Measurements from ENCODE around the gene CCDC192.

Gene CCDC192

GRCh38 chr5:127963233-127963632 lies 260.0 kb downstream of the CCDC192 start:
- no peak for DNase-seq

DNA sequence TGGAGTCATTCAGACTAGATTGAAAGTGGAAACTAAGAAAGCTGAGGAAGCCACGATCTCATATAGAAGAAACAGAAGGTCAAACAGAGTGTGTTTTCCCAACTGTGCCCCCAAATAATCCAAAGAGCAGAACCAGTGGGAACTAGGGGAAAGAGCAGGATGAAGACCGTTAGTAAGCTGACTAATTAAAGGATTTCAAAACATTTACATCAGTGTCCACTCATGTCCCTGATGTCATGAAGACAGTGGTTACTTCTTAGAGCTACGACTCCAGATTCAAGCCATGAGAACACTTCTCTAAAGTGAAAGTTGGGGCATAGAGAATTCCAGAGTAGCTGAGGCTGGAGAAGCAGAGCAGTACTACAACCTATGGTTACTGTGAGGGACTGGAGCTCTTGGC lies 260.7 kb downstream of the CCDC192 start:
- DNase-seq: no peak

DNA sequence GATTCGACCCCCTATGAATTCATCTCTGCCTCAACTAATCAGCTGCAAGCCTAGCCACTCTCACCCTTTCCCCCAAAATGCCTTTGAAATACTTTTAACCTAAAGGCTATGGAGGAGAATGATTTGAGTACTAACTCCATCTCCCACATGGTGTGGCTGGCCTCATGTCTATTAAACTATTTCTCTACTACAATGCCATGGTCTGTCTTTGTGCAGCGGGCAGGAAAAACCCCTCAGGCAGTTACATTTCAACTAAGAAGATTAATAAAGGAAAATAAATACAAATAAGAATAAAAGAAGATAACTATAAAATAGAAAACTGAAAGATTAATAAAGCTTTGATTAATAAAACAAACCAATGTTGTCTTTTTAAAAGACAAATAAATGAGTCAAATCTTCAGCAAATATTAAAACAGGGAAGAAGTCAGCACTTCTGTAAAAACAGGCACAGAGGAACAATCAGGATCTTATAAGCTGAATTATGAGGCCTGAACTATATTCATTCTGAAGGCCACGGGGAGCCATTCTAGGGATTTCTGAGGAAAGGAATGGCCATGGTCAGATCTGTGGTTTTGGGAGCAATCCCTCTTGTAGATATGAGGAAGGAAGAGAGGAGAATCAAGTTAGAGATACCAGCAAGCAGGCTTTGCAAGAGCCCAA lies 264.3 kb downstream of the CCDC192 start:
- DNase-seq: no peak

DNA sequence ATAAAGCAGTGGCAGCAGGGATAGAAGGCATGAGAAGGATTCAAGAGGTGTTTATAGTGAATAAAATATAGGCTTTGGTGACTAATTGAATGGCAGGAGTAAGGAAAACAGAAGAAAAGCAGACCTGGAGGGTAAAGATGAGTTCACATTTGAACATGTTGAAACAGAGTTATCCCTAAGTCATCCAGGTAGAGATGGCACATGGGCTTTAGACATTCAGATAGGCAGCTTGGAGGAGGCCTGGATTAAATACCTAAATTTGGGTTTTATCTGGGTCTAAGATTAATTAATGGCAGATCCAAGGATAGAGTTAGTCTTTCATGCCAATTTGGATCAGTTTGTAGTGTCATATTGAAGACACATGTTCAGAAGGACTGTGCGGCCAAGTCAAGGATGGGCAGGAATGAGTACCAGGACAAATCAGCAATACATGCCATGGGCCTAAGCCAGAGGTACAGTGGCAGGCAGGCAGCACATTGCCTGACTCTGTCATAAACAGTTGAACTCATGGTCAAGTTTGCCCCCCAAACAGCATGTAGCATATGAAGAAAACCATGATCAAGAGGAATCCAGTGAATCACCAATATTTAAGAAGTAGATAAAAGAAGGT lies 264.9 kb downstream of the CCDC192 start:
- no peak for DNase-seq

DNA sequence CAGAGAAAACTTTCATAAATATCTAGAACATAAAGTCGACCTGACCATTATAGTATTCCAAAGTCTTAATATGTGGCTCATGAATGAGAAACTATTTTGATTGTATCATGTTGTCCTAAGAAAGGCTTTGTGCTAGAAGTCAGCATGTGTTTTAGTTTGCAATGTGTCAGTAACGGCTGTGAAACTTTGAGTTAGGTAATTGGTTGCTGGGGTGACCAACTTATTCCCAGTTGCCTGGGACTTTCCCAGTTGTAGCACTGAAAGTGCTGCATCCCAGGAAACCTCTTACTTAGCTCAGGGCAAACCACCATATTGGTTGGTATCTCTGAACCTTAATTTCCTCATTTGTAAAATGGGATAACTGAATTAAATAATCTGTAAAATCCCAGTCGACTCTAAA lies 265.8 kb downstream of the CCDC192 start:
- DNase-seq: no peak

DNA sequence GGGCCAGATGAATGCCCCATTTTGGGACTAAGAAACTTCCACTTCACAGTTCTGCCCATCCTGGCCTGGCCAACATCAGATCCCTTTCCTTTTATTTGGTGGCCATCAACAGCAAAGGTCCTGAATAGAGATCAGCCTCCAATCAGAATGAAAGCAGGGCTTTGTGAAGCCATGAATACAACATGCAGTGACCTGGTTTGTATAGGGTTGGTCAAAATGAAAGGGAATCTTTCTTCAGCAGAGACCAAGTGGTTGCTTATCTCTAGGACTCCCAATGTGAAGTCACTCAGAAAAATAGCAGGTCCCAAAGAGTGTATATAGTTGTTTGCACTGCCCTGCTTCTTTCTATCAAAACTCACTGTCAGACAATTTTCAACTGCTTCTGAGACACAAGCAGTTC lies 266.5 kb downstream of the CCDC192 start:
- no peak for DNase-seq

- DNase-seq: no peak
These were observed 266.9 kb downstream of the CCDC192 start for GRCh38 chr5:127970081-127970480.

DNA sequence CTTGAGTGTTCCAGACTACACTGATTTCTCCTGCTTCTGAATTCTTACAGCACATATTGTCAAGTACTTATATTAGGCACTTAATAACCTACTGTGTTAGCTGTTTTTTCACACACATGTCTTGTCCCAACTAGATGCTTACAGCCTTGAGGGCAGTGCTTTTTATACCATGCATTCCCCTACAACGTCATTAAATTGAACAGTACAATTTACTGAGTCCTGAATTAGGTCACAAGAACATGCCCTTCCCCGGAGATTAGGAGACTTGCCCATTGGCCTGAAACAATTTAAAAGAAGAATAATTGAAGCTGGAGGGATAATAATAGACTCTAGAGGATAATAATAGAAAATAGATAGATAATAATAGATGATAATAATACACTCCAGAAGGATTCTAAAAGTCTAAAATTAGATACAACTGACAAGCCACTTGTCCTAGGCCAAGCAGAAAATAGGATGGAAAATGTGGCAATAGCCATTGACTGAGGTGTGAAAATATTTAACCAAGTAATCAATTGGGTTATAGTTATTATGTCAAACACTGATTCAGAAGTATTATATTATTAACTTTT lies 267.7 kb downstream of the CCDC192 start:
- DNase-seq: no peak

GRCh38 chr5:127975961-127976360 lies 272.8 kb downstream of the CCDC192 start:
- DNase-seq: no peak

DNA sequence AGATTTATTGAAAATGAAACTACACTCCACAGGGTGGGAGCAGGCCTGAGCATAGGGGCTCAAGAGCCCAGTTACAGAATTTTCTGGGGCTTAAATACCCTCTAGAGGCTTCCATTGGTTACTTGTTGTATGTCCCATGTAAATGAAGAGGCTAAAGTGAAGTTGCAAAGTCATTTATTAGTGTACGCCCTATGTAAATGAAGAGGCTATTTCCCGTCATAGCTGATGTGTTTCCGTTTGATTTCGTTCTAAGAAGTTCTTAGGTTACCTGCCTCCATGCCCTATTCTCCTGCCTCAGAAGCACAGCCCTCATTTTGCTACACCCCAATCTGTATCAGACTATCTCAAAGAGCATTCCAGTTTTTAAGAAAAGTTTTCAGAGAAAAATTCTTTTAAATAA lies 273.3 kb downstream of the CCDC192 start:
- DNase-seq: no peak

DNA sequence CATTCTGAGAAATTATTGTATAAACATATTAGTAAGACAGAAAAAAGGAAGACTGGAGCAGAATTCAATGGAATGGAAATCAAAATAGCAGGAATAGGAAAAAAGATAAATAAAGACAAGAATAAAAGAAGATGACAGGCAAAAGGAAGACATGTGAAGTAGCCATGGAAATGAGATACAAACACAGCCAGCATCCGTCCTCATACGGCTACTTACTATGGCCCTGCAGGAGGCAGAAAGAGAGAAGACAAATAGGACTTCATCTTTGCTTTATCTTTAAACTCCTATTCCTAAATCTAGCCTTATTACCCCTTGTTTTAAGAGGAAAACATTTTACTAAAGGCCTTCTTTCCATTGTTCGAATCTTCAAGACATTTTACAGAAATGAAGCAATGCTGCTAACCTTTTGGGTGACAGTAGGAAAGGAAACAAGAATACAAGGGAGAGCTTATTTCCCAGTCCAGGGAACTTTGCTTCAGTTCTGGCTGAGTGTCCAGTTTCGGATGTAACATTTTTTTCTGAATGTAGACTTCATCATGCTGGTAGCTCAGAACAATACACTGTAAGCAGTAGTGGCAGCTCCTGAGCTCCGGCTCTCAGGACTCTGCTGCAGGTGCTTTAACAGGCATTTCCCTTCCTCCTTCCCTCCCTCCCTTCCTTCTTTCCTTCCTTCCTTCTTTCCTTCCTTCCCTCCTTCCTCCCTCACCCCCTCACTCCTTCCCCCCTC lies 274.0 kb downstream of the CCDC192 start:
- no peak for DNase-seq

GRCh38 chr5:127978738-127979300 lies 275.6 kb downstream of the CCDC192 start:
- no peak for DNase-seq

DNA sequence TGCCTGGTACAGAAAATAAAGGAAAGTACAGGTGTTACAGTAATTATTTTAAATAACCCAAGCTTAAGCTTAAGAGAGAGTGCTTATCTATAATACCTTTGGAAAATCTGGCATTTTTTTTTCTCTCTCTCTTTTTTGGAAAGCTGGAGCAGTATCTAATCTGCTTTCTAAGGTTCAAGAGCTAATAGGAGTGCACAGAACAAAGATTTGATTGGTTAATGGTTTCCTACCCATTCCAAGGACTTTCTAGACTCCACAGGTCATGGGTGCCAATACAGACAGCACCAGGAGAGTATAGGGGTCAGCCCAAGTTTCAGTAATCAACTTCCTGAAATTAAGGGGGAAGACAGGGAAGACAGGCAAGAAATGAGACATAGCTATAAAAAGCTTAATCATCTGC lies 276.3 kb downstream of the CCDC192 start:
- no peak for DNase-seq

GRCh38 chr5:127980843-127981242 lies 277.7 kb downstream of the CCDC192 start:
- no peak for DNase-seq

DNA sequence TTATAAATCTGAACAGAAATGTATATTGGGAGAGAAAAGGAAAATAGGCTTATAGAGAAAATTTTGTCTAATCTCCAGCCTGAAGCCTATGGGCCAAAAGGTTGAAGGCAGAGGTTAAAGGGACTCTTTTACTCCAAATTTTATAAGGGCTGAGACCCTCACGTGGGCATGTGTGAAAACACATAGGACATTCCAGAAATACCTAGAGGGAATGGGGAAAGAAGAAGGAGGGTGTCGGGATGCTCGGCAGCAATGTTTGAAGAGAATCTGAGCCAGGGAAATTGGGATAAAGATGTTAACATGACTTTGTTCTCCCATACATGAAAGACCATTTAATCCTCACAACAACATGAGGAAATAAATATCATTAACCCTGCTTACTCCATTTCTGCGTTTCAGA lies 278.3 kb downstream of the CCDC192 start:
- no peak for DNase-seq

- no peak for DNase-seq
These were observed 282.7 kb downstream of the CCDC192 start for GRCh38 chr5:127985811-127986325.

- DNase-seq: no peak
These were observed 284.4 kb downstream of the CCDC192 start for GRCh38 chr5:127987354-127988145.

GRCh38 chr5:127988146-127988760 lies 285.1 kb downstream of the CCDC192 start:
- DNase-seq: peak; percentile 73

Data from eye (tissue), 1 donor.